HepG2 (cell line): ENCODE results near the gene ZCCHC24. TPM values are rescaled to one million over a fixed set of nuclear protein-coding genes. Genes with fewer than 3 reads are reported as not detected.

Source experiments
- ATF5 ChIP-seq: sonication (generic); formaldehyde crosslinking; IDR thresholded peaks from 2 replicates; pipeline ENCODE4 v1.4.0; 2020; ENCODE audit warnings: mild to moderate bottlenecking, low read depth, missing genetic modification reagents
- CCDC6 ChIP-seq: sonication (generic); formaldehyde crosslinking; IDR thresholded peaks from 2 replicates; pipeline ENCODE4 v1.8.1; 2022; ENCODE audit warnings: mild to moderate bottlenecking, missing genetic modification reagents, moderate library complexity
- CENPX ChIP-seq: sonication (generic); formaldehyde crosslinking; IDR thresholded peaks from 2 replicates; pipeline ENCODE4 v1.9.0; 2021; ENCODE audit warnings: mild to moderate bottlenecking, missing genetic modification reagents, moderate library complexity
- CHCHD3 ChIP-seq: sonication (generic); formaldehyde crosslinking; IDR thresholded peaks from 2 replicates; pipeline ENCODE4 v1.8.0; 2022; ENCODE audit warnings: mild to moderate bottlenecking, missing genetic modification reagents, moderate library complexity
- HINFP ChIP-seq: sonication (generic); formaldehyde crosslinking; IDR thresholded peaks from 2 replicates; pipeline ENCODE4 v1.4.0; 2020; ENCODE audit warnings: low read depth, mild to moderate bottlenecking, missing genetic modification reagents
- HMGXB3 ChIP-seq: sonication (generic); formaldehyde crosslinking; IDR thresholded peaks from 2 replicates; pipeline ENCODE4 v1.4.0; 2020; ENCODE audit warnings: missing genetic modification reagents, borderline replicate concordance
- IRX3 ChIP-seq: sonication (generic); formaldehyde crosslinking; IDR thresholded peaks from 2 replicates; pipeline ENCODE4 v1.8.1; 2023; ENCODE audit warnings: mild to moderate bottlenecking, low read depth, missing genetic modification reagents, borderline replicate concordance
- MZF1 ChIP-seq: sonication (generic); formaldehyde crosslinking; IDR thresholded peaks from 2 replicates; pipeline ENCODE4 v1.8.1; 2023; ENCODE audit warnings: mild to moderate bottlenecking, missing genetic modification reagents, borderline replicate concordance
- NR1H2 ChIP-seq: sonication (generic); formaldehyde crosslinking; IDR thresholded peaks from 2 replicates; pipeline ENCODE4 v1.8.1; 2022; ENCODE audit warnings: low read depth, missing genetic modification reagents, borderline replicate concordance
- PRDM10 ChIP-seq: sonication (generic); formaldehyde crosslinking; IDR thresholded peaks from 2 replicates; pipeline ENCODE4 v1.4.0; 2020; ENCODE audit warnings: low read depth, missing genetic modification reagents
- RBFOX2 ChIP-seq: fragments of 200-400 bp; formaldehyde crosslinking; IDR thresholded peaks from 2 replicates; pipeline ENCODE4 v1.6.1; 2017; ENCODE audit warnings: low read depth, mild to moderate bottlenecking, low read length
- SP1 ChIP-seq, 2 experiments: fragments of 450-650 bp in 1 of 2; sonication (generic) in 1 of 2; formaldehyde crosslinking in 1 of 2; IDR thresholded peaks; 2 replicates each; pipeline versions ENCODE4 v1.4.0 to v1.6.1; 2016 to 2020; ENCODE audit warnings: missing genetic modification reagents in 1 of 2
- ZMAT3 ChIP-seq: sonication (generic); formaldehyde crosslinking; conservative IDR thresholded peaks from 2 replicates; pipeline ENCODE4 v1.7.0; 2021; ENCODE audit warnings: missing genetic modification reagents
- ZNF205 ChIP-seq: IDR thresholded peaks from 2 replicates; pipeline ENCODE4 v1.6.1; 2018; ENCODE audit warnings: missing biosample characterization, missing genetic modification reagents
- ZSCAN20 ChIP-seq: sonication (generic); formaldehyde crosslinking; IDR thresholded peaks from 2 replicates; pipeline ENCODE4 v1.4.0; 2020; ENCODE audit warnings: missing genetic modification reagents, mild to moderate bottlenecking, borderline replicate concordance
- polyA plus RNA-seq, 8 experiments: library from polyadenylated mRNA; depleted of rRNA in 3 of 8; stranded (reverse) in 7 of 8; unstranded in 1 of 8; fragments of >200 nt; fragmentation: Illumina TruSeq in 4 of 8; extraction: Trizol in 4 of 8; gene quantifications; 2 replicates each; pipeline versions ENCODE4 v1.2.1 to v1.2.3, GENCODE V29; 2011 to 2016; ENCODE audit warnings: low read depth in 4 of 8, missing spikeins in 1 of 8, mixed read lengths in 1 of 8; ENCODE audit not compliant: insufficient read depth in 1 of 8
- total RNA-seq, 5 experiments: library from RNA; depleted of rRNA; stranded (reverse); fragments of >200 nt; fragmentation: Illumina TruSeq; extraction: Trizol; gene quantifications; 2 replicates each; pipeline ENCODE4 v1.2.3, GENCODE V29; 2016; ENCODE audit warnings: low read depth in 1 of 5
- TF ChIP-seq, protein P1 (sequence below): sonication (generic); formaldehyde crosslinking; IDR thresholded peaks from 2 replicates; pipeline ENCODE4 v1.4.0; 2020; ENCODE audit warnings: missing genetic modification reagents, borderline replicate concordance

The ZCCHC24 gene
- total and polyA plus RNA-seq, 2 of the 13 experiments (the other 11 are each of a cell fraction or from before 2014, with no cell fraction given), result 3.1 to 7.9 TPM

DNA sequence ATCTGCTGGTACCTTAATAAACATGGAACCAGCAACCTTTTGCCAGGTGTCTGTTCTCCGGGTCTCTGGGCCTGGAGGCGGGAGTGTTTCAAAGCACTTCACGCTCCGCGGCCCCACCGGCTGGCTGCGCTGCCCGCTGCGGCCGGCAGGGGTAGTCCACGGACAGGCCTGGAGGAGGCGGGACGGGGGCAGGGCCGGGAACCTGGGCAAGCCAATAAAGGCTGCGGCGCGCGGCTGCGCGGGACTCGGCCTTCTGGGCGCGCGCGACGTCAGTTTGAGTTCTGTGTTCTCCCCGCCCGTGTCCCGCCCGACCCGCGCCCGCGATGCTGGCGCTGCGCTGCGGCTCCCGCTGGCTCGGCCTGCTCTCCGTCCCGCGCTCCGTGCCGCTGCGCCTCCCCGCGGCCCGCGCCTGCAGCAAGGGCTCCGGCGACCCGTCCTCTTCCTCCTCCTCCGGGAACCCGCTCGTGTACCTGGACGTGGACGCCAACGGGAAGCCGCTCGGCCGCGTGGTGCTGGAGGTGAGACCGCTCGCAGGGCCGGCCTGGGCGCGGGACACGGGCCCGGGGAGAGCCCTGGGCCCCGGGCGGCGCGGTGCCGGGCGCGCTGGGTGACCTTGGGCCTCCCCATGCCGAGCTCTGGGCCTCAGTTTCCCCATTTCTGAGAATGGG, 98.1 kb downstream of the ZCCHC24 start, which contains the start of gene PPIF (continued):
- TF ChIP-seq HMGXB3 (peak; percentile 54; the same call in 1 of the 2 replicates), ZNF205 (CRISPR knock-in tag) (no peak), CENPX (CRISPR knock-in tag) (no peak), CCDC6 (CRISPR knock-in tag) (peak; percentile 73), RBFOX2 (peak; percentile 97), ZMAT3 (CRISPR knock-in tag) (peak; percentile 53; the same call in 1 of the 2 replicates), PRDM10 (CRISPR knock-in tag) (no peak), MZF1 (CRISPR knock-in tag) (no peak), SP1 (IDR thresholded peaks at IDR 0.05) (no peak), SP1 (CRISPR knock-in tag; IDR thresholded peaks at IDR 0.05) (peak; percentile 85), IRX3 (CRISPR knock-in tag) (peak; percentile 20; the same call in 1 of the 2 replicates), ATF5 (CRISPR knock-in tag) (no peak), CHCHD3 (CRISPR knock-in tag) (peak; percentile 49; the same call in 1 of the 2 replicates), HINFP (CRISPR knock-in tag) (peak; percentile 80), NR1H2 (CRISPR knock-in tag) (no peak), ZSCAN20 (CRISPR knock-in tag) (peak; percentile 80; the same call in 1 of the 2 replicates)
- TF ChIP-seq, protein P1, sequence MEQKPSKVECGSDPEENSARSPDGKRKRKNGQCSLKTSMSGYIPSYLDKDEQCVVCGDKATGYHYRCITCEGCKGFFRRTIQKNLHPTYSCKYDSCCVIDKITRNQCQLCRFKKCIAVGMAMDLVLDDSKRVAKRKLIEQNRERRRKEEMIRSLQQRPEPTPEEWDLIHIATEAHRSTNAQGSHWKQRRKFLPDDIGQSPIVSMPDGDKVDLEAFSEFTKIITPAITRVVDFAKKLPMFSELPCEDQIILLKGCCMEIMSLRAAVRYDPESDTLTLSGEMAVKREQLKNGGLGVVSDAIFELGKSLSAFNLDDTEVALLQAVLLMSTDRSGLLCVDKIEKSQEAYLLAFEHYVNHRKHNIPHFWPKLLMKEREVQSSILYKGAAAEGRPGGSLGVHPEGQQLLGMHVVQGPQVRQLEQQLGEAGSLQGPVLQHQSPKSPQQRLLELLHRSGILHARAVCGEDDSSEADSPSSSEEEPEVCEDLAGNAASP, result peak; percentile 78
